HUES6 (cell line): ENCODE results near the gene CECR2.
"Not testable (repeated sequence)": the region's sequence is repeated elsewhere in the genome, so short reads cannot be mapped to it uniquely, and the experiment has no call there.

Source experiments
- H3K27ac ChIP-seq: 2 replicates; pipeline ENCODE4 v1.7.0; 2013; ENCODE audit warnings: low read depth, mild to moderate bottlenecking, low read length, inconsistent platforms
- H3K27me3 ChIP-seq: 2 replicates; pipeline ENCODE4 v1.6.1; 2013; ENCODE audit warnings: low read length; ENCODE audit not compliant: control insufficient read depth, insufficient read depth
- H3K36me3 ChIP-seq: 2 replicates; pipeline ENCODE4 v1.6.1; 2013; ENCODE audit warnings: low read length; ENCODE audit not compliant: control insufficient read depth, insufficient read depth
- H3K4me1 ChIP-seq: 2 replicates; pipeline ENCODE4 v1.6.1; 2013; ENCODE audit warnings: low read length; ENCODE audit not compliant: control insufficient read depth, insufficient read depth
- H3K4me3 ChIP-seq: 2 replicates; pipeline ENCODE4 v1.5.1; 2013; ENCODE audit warnings: low read depth, low read length
- H3K9ac ChIP-seq: one replicate; pipeline ENCODE4 v1.6.1; 2013; ENCODE audit warnings: mild to moderate bottlenecking, low read length
- H3K9me3 ChIP-seq: 2 replicates; pipeline ENCODE4 v1.6.1; 2013; ENCODE audit warnings: low read depth, low read length; ENCODE audit not compliant: control insufficient read depth, insufficient read depth

The CECR2 gene

GRCh38 chr22:17402293-17402692 is 33.0 kb downstream of the CECR2 start:
- Histone ChIP-seq H3K4me1 (peaks cover 21% of the 10 kb centered on the region), H3K36me3 (peaks cover 4% of the 10 kb centered on the region; the same call in 1 of the 2 replicates), H3K9ac (no peak overlapping the region), H3K4me3 (no peak overlapping the region), H3K27ac (no peak overlapping the region), H3K27me3 (no peaks in the 10 kb centered on the region), H3K9me3 (no peaks in the 10 kb centered on the region)

- no peaks in the 10 kb centered on the region for H3K27me3 ChIP-seq
- peaks cover 16% of the 10 kb centered on the region for H3K4me1 ChIP-seq
- H3K9ac ChIP-seq, result no peak overlapping the region
- no peak overlapping the region for H3K4me3 ChIP-seq
- H3K36me3 ChIP-seq, result no peaks in the 10 kb centered on the region
- H3K9me3 ChIP-seq, result no peaks in the 10 kb centered on the region
- no peak overlapping the region for H3K27ac ChIP-seq
Observed at GRCh38 chr22:17403906-17404305, 34.6 kb downstream of the CECR2 start.

- peaks cover 29% of the 10 kb centered on the region for H3K4me1 ChIP-seq
- H3K9ac ChIP-seq, result no peak overlapping the region
- no peaks in the 10 kb centered on the region for H3K36me3 ChIP-seq
- H3K27ac ChIP-seq, result no peak overlapping the region
- H3K9me3 ChIP-seq, result no peaks in the 10 kb centered on the region
- no peak overlapping the region for H3K4me3 ChIP-seq
- H3K27me3 ChIP-seq, result no peaks in the 10 kb centered on the region
Observed at GRCh38 chr22:17407643-17408042, 38.4 kb downstream of the CECR2 start.

GRCh38 chr22:17410576-17410975 is 41.3 kb downstream of the CECR2 start:
- H3K9me3 ChIP-seq, result no peaks in the 10 kb centered on the region
- H3K27ac ChIP-seq, result no peak overlapping the region
- no peak overlapping the region for H3K4me3 ChIP-seq
- no peaks in the 10 kb centered on the region for H3K36me3 ChIP-seq
- H3K9ac ChIP-seq, result no peak overlapping the region
- H3K27me3 ChIP-seq, result no peaks in the 10 kb centered on the region
- peaks cover 47% of the 10 kb centered on the region for H3K4me1 ChIP-seq

GRCh38 chr22:17411213-17411612 is 42.0 kb downstream of the CECR2 start:
- Histone ChIP-seq H3K9me3 (no peaks in the 10 kb centered on the region), H3K36me3 (no peaks in the 10 kb centered on the region), H3K9ac (no peak overlapping the region), H3K4me3 (no peak overlapping the region), H3K4me1 (peaks cover 48% of the 10 kb centered on the region), H3K27ac (no peak overlapping the region), H3K27me3 (no peaks in the 10 kb centered on the region)

- Histone ChIP-seq H3K27ac (no peak overlapping the region), H3K9me3 (no peaks in the 10 kb centered on the region), H3K4me3 (no peak overlapping the region), H3K4me1 (peaks cover 50% of the 10 kb centered on the region), H3K9ac (no peak overlapping the region), H3K27me3 (no peaks in the 10 kb centered on the region), H3K36me3 (no peaks in the 10 kb centered on the region)
Observed at GRCh38 chr22:17412232-17412631, 43.0 kb downstream of the CECR2 start.

GRCh38 chr22:17418890-17419324 is 49.6 kb downstream of the CECR2 start:
- H3K9ac ChIP-seq, result no peak overlapping the region
- no peaks in the 10 kb centered on the region; the same call in 1 of the 2 replicates for H3K36me3 ChIP-seq
- peaks cover 41% of the 10 kb centered on the region for H3K4me1 ChIP-seq
- H3K27me3 ChIP-seq, result no peaks in the 10 kb centered on the region
- H3K4me3 ChIP-seq, result no peak overlapping the region
- no peaks in the 10 kb centered on the region for H3K9me3 ChIP-seq
- H3K27ac ChIP-seq, result no peak overlapping the region

- Histone ChIP-seq H3K9ac (no peak overlapping the region), H3K36me3 (no peaks in the 10 kb centered on the region; the same call in 1 of the 2 replicates), H3K9me3 (no peaks in the 10 kb centered on the region), H3K27me3 (no peaks in the 10 kb centered on the region), H3K4me1 (peaks cover 41% of the 10 kb centered on the region), H3K27ac (no peak overlapping the region), H3K4me3 (no peak overlapping the region)
Observed at GRCh38 chr22:17419348-17419747, 50.1 kb downstream of the CECR2 start.

- no peak overlapping the region for H3K27ac ChIP-seq
- H3K9me3 ChIP-seq, result no peaks in the 10 kb centered on the region
- peaks cover 23% of the 10 kb centered on the region for H3K4me1 ChIP-seq
- no peak overlapping the region for H3K9ac ChIP-seq
- no peaks in the 10 kb centered on the region for H3K27me3 ChIP-seq
- no peaks in the 10 kb centered on the region; the same call in 1 of the 2 replicates for H3K36me3 ChIP-seq
- no peak overlapping the region for H3K4me3 ChIP-seq
Observed at GRCh38 chr22:17422736-17423343, 53.6 kb downstream of the CECR2 start.

- Histone ChIP-seq H3K27me3 (no peaks in the 10 kb centered on the region), H3K4me1 (peaks cover 17% of the 10 kb centered on the region), H3K9me3 (no peaks in the 10 kb centered on the region), H3K9ac (no peak overlapping the region), H3K27ac (no peak overlapping the region), H3K4me3 (no peak overlapping the region), H3K36me3 (no peaks in the 10 kb centered on the region; the same call in 1 of the 2 replicates)
Observed at GRCh38 chr22:17423616-17424015, 54.4 kb downstream of the CECR2 start.

GRCh38 chr22:17427528-17427927 is 58.3 kb downstream of the CECR2 start:
- not testable (repeated sequence) for H3K4me3 ChIP-seq, H3K27me3 ChIP-seq, H3K9me3 ChIP-seq, H3K27ac ChIP-seq, H3K9ac ChIP-seq, H3K36me3 ChIP-seq
- H3K4me1 ChIP-seq, result peaks cover 30% of the 10 kb centered on the region
